NCI-H187 treated with DMSO at 0.1 percent for 48 hours (cell line): ENCODE results near the gene BRSK1.

Experiments used
- DNase-seq: peaks from one replicate; lab custom pipeline; 2025; lab: John Stamatoyannopoulos, UW

The BRSK1 gene

DNA sequence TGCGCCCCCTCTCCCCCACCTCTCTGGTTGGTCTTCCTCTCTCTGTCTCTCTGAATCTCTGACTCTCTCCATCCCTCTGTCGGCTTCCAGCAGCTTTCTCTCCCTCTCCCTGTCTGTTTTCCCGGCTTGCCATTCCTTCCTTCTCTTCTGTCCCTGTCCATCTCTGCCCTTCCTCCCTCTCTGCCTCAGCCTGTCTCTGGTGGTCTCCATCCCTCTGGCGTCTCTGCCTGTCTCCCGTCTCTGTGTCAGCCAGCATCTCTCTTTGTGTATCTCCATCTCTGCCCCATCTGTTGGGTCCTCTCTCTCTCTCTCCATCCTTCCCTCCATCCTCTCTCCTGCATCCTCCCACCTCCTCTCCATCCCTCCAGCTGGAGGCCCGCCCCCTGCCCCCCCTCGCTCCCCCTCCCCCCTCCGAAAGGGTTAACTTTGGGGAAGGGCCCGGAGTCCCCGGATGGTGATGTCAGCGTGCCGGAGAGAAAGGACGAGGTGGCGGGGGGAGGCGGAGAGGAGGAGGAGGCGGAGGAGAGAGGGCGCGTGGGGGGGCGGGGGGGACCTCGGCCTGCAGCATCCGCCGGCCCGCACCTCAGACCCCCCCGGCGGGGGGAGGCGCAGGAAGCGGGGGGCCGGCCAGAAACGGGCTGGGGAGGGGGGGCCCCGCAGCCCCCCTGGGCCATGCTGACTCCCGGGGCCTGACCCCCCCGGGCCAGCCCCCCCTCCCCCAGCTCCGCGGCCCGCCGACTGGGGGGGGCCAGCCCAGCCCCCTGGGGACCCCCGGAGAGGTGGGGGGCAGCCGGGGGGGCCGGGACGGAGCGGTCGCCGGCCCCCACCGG lies at the start of gene BRSK1:
Gene BRSK1, plus strand, starts transcription at position 450 of the 830 bp plus-strand sequence. CDS start 446 bp downstream, outside the sequence.
- peak; percentile 21 for DNase-seq

DNA sequence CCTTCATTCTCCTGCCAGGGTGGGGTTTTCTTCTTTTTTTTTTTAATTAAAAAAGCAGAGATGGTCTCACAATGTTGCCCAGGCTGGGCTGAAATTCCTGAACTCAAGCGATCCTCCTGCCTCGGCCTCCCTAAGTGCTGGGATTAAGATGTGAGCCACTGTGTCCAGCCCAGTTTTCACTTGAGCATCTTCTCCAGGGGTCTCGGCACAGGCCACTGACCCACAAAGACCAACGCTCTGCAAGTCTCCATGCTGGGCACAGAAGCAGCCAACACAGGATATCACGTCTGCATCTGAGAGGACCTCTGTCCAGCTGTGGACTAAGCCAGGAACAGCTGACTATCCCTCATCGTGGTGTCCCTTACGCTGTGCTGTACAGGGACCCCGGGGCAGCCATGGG lies 45.8 kb upstream of the BRSK1 start:
- DNase-seq = no peak

- no peak for DNase-seq
Measured at GRCh38 chr19:55239004-55239403, 44.8 kb upstream of the BRSK1 start.

GRCh38 chr19:55240713-55241020 lies 43.1 kb upstream of the BRSK1 start:
- DNase-seq = no peak

DNA sequence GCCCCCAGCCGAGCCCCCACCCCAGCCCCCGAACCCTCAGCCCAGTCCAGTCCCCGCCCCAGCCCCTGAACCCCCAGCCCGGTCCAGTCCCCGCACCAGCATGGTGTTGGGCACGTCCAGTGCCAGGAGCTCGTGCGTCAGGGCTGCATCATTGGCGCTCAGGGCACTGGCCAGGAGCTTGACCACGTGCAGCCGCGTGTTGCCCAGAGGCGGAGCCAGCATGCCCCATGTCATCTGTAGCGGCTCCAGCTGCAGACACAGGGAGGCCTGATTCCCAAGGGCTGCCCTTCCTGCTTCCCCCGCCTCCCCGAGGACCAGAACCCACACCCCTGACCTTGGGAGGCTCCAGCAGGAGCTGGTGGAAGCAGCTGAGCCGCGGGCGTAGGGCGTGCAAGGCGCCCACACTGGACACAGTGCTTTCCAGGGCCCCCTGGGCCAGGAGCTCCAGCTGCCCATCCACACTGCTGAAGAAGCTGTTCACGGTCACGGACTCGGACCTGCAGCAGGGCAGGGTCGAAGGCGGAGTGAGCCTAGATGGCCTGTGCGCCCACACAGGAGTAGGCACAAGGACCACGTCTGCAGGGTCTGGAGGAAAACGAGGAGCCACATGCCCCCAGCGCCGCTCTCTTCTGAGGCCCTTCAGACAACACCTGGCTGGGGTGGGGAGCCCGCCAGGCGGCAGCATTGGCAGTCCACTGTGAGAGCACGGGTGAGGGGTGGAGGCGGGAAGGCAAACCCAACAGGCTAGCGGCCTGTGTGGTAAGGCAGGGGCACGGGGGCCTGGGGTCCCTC lies 42.5 kb upstream of the BRSK1 start:
- no peak for DNase-seq

- no peak for DNase-seq
Measured at GRCh38 chr19:55241935-55242464, 41.8 kb upstream of the BRSK1 start.

GRCh38 chr19:55242517-55242916 lies 41.3 kb upstream of the BRSK1 start:
- no peak for DNase-seq

DNA sequence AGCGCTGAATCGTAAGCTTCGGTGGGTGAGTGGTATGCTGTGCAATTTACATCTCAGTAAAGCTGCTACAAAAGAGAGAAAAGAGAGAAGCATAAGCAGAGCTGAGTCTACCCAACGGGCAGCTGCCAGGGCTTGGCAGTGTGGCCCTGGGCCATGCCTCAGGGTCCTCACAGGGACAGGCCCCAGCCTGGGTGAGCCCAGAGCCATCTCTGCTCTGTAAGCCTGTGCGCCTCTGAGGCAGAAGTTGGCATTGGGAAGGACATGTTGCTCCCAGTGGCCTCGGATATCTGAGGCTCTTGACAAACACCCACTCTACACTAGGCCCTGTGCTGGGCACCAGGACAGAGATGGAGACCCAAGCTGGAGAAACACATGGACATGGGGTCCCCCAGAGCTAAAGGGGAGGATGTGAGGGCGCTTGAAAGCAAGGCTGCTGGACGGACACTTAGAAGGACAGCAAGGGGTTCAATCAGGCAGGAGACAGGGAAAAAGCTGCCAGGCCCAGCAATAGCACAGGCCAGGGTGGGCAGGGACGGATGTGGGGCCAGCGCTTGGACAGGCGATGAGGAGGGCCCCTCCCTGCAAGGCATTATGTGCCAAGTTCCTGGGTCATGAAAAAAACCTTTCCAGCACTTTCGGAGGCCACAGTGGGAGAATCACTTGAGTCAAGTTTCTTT lies 39.7 kb upstream of the BRSK1 start:
- DNase-seq = no peak

DNA sequence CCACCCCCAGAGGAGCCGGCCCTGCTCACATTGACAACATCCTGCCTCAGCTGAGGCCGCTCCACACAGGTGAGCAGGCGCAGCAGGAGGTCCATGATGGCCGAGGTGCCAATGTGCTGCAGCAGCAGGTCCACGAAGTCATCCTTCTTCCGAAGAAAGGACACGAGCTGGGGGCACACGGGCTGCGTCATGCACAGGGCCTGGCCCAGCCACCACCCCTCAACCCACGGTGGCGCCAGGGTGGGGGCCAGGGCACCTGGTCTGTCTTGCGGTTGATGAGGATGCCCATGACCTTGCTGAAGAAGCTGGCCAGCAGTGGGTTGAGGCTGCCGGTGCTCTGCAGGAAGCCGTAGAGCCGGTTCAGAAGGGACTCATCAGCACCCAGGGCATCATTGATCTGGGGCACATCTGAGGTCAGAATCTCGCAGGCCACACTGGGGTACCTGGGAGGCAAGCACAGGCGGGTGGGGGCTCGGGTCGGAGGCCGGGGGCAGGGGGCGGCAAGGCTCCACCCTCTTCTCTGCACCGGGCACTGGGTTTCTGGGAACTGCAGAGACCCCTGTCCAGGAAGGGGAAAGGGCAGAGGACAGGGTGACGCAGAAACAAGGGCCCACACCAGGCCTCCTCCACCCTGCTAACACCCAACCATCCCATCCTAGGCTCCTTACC lies 38.4 kb upstream of the BRSK1 start:
- DNase-seq = no peak

- DNase-seq = no peak
Measured at GRCh38 chr19:55246462-55247451, 37.0 kb upstream of the BRSK1 start.

GRCh38 chr19:55247621-55248099 lies 36.1 kb upstream of the BRSK1 start:
- no peak for DNase-seq

GRCh38 chr19:55248166-55248675 lies 35.6 kb upstream of the BRSK1 start:
- no peak for DNase-seq

- no peak for DNase-seq
Measured at GRCh38 chr19:55248704-55249103, 35.1 kb upstream of the BRSK1 start.

GRCh38 chr19:55249841-55250240 lies 34.0 kb upstream of the BRSK1 start:
- no peak for DNase-seq

DNA sequence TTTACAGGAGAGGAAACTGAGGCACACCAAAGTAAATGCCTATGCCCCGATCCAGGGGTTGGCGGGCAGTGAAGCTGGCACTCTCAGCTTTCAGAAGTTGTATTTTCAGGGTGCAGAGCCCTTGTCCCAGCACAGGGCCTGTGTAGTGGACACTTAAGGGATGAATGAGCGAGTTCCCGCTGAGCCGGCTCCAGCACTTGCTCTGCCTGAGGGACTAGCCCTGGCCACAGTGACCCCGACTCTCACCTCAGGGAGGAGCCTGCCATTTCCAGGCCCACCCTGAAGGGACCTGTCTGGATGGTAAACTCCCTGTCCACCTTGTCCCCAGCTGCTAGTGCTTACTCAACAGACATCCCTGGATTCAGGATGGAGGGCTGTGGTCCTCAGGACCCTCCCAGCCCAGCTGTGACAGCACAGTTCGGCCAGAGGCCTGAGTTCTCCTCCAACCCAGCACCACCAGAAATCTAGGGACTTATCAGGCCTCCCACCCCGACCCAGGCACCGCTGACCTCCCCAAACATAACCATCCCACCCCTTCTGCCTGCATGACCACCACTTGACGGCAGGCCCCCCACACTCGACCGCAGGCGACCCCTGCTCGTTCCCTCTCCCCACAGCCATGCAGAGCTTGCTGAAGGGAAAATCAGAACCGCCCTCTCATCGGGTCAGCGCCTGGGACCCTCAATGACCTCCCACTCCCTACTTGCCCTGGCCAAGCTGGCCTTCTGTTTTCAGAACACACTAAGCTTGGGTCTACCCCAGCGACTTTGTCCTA lies 33.3 kb upstream of the BRSK1 start:
- no peak for DNase-seq

DNA sequence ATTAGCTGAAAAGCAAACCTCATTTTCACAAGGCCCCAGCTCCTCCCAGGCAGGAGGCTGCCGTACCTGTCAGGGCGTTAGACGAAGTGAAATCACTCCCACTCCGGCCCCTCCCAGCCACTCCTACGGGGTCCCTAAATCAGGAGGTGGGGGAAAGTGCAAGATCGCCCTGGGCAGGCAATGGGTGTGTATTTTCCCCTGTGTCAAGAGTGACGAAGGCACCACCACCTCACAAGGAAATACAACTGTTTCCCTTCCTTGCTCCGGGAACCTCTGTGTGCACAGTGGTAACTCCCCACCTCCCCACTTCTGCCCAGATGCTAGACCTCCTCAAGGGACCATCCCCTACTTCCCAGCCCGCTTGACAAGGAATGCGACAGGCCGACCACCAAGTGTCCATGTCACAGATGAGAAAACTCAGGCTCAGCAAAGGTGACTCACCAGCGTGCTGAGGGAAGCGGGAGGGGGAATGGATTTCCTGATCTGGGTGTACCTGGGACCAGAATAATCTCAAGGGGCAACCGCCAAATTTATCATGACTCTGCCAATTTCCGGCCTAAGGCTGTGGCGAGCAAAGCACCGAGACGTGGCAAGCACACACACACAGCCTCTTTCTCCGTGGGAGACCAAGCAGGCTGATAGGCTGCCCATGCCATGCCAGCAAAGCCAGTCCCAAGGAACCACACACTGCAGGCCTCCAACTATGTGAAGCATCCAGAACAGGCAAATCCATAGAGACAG lies 32.3 kb upstream of the BRSK1 start:
- no peak for DNase-seq

GRCh38 chr19:55252760-55253663 lies 30.8 kb upstream of the BRSK1 start:
- DNase-seq = no peak
